ENCODE measurements around the gene RALGDS. TPM values are rescaled to one million over a fixed set of nuclear protein-coding genes. Genes with fewer than 3 reads are reported as not detected.
"Not testable (repeated sequence)": the region's sequence is repeated elsewhere in the genome, so short reads cannot be mapped to it uniquely, and the experiment has no call there.

Gene RALGDS
- 22.0 TPM for polyA plus RNA-seq (2013, experiment 1 of 2; ENCODE audit: insufficient read length)
- 25.0 TPM for polyA plus RNA-seq (2013, experiment 2 of 2; ENCODE audit: insufficient read length)

DNA sequence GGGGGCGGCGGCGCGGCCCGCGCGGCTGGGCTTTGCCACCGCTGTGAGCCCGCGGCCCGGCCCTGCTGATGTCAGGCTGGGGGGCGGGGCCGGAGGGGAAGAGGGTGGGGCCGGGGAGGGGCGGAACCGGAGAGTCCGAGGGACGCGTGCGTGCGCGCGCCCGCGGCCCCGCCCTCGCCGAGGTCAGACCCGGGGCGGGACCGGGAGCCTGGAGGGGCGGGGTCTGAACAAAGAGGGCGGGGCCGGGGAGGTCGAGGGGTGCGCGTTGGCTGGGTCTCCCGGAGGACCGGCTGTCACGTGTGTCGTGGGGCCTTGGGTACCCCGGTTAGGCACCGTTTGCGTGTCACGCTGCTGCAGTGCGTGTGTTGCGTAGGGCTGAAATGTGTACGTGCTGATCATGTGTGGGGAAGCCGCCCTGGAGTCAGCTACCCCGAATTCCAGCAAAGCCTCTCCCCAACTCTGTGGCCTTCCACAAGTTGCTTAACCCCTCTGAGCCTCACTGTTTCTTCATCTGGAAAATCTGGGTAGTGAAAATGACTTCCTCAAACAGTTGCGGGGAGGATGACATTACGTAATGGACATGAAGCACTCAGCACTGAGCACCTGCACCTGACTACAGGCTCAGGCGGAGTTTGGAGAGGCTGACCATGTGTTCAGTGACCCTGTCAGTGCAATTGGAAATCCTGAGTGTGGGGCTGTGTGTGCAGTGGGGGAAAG is at the start of gene RALGDS:
Gene RALGDS (minus strand): TSS at position 43 of the 717 bp plus-strand sequence. CDS start 86 bp downstream, outside the sequence.
- DNase-seq = peak; percentile 90

DNA sequence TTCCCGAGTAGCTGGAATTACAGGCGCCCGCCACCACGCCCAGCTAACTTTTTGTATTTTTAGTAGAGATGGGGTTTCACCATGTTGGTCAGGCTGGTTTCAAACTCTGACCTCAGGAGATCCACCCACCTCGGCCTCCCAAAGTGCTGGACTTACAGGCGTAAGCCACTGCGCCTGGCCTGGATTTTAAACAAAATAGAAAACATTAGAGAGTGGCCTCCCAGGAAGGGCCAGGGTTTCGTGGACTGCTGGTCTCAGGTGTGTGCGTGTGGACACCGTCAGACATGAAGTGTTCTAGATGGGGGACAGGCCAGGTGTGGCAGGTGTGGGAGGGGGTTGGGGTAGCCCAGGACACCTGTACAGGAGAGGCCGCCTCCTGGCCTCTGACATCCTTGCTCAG is 49.7 kb upstream of the RALGDS start:
- DNase-seq = no peak

DNA sequence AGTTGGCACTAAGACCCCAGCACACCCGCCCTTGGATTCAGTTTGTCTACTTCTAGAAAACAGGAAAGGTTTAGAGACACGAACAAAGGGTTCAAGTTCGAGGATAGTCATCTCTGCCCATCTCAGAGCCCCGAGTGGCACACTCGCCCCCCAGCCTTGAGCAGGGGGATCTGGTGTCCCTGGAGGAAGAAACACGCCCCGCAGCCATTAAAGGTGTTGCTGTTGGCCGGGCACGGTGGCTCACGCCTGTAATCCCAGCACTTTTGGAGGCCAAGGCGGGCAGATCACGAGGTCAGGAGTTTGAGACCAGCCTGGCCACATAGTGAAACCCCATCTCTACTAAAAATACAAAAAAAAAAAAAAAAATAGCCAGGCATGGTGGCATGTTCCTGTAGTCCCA is 48.6 kb upstream of the RALGDS start:
- DNase-seq = not testable (repeated sequence)

DNA sequence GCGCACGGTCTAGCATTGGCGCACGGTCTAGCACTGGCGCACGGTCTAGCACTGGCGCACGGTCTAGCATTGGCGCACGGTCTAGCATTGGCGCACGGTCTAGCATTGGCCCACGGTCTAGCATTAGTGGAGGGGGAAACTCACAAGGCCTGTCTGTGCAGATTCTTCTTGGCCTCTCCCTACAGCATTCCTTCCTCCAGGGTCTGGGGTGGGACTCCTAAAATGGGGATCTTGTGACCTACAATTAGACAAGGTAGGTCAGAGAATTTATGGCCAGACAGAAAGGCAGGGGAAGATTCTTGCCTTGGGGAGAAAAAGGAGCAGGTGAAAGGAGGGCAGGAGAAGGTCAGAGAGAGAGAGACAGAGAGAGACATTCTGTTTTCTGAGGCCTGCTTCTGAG is 48.1 kb upstream of the RALGDS start:
- no peak for DNase-seq

DNA sequence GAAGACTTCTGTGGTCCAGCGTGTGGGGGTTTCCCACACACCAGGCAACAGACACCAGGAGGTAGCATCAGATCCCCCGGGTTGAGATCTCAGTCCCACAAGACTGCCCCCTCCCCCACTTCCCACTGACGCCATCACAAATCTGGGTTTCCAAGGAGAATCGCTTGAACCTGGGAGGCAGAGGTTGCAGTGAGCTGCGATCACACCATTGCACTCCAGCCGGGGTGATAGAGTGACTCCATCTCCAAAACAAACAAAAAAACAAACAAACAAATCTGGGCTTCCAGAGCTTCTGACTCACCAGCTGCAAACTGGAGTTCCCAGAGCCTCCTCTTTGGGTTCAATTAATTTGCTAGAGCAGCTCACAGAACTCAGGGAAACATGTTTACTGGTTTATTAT is 47.4 kb upstream of the RALGDS start:
- peak; percentile 7 for DNase-seq

DNA sequence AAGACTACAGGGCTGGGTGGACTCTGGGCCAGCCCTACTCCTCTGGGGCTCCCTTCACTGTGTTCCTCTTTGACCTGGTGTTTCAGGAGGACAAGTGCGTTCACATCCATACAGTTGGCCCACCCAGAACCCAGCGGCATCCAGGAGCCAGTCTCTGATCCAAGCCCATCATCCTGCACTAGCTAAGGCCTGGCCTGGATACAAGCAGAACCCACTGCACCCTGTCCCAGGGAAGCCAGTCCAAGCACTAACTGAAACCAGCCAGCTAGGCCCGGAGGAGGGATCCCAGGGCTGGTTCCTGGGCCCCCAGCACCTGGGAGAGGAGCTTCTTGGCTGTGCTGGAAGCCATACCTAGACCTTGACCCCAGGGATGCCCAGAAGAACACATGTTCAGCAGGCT is 46.7 kb upstream of the RALGDS start:
- no peak for DNase-seq

DNA sequence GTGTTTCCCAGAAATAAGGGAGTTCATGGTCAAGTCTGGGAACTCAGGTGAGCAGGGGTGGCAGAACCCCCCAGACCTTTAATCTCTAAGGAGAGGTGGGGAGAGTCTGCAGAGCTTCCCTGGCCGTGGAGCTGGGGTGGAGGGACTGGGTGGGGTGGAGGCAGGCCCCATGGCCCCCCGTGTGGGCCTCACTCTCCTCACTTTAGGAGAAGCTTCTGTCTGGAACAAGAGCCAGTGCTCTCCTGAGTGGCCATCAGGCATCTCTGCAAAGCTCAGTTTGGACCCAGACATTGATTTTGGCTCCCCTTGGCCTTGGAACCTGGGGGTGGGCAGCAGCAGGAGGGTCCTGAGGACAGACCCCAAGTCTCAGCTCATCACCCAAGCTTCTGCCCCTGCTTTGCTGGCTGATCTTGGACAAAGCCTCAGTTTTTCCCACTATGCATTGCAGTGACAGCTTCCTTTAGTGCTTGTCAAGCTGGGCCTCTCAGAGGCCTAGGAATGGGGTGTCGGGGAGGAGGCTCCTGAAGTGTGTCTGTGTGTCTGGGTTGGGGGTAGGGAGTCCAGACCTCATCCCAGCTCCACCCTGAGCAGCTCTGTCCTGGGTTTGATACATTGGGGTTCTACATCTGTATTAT is 46.2 kb upstream of the RALGDS start:
- no peak for DNase-seq

DNA sequence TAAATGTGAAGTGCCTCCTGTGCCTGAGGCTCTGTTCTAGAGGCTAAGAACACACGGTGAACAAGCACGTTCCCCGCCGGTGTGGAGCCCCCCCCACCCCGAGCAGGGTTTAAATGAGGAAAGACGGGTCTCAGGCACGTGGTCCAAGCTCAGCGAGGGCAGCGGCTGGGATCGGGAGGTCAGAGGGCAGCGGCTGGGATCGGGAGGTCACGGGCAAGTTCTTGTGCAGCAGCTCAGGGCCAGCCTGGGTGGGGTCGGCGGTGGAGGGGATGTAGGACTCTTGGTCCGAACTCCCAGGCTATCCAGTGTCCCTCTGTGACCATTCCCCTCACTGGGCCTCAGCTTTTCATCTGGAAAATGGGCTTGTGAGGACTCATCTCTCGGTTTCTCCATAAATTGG is 45.4 kb upstream of the RALGDS start:
- no peak for DNase-seq

DNA sequence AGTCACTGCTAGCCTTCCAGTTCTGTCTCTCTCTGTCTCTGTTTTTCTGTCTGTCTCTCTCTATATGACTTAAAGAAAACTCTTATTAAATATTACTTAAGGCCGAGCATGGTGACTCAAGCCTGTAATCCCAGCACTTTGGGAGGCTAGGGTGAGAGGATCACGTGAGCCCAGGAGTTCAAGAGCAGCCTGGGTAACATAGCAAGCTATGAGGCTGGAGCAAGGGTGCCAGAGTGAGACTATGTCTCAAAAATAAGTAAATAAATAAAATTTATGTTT is 44.4 kb upstream of the RALGDS start:
- DNase-seq = no peak

DNA sequence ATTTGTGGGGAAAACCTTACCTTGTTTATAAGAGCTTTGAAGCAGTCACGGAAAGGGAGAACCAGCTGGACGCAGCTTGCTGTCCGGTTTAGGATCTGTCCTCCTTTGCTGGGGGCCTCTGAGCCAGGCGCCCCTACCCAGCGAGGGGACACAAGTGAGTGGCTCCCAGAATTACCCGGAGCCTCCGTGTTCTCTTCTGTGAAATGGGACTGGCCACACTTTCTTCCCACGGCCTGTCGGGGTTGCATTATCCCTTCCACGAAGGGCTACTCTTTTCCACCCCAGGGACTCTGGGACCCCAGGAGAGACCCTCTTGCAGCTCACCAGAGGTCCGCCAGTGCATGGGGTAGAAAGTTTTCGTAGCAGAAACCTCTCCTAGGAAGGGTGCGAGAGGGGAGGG is 43.2 kb upstream of the RALGDS start:
- DNase-seq = no peak

DNA sequence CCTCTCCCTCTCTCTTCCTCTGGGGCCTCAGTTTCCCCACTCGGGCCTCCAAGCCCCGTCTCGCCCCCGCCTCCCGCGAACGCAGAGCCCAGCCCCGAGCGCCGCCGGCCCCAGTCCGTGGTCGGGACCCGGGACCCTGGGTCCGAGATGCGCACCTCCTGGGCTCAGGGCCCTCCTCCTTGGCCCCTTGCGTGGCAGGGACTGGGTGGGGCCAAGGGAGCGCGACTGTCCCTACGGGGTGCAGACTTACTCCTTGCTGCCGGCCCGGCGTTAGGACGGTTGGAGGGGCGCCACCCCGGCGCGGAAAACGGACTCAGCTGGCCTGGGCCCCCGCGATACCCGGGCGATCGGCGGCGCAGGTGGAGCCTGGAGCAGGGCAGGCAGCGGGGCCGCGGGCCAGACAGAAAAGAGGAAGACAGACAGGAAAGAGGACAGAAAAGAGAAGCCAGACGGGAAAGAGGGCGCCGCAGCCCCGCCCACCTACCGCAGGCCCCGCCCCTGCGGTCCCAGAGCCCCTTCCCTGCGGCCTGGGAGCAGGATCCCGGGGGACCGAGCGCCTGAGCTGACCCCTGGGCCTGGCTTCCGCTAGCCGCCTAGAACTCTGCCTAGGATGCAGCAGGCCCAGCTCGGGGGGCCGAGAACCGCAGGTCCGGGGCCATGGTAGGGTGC is 42.6 kb upstream of the RALGDS start, which contains the start of gene GBGT1:
Gene GBGT1 (minus strand): TSS at position 411 of the 669 bp plus-strand sequence. CDS start 1,502 bp downstream, outside the sequence.
- DNase-seq = peak; percentile 30

DNA sequence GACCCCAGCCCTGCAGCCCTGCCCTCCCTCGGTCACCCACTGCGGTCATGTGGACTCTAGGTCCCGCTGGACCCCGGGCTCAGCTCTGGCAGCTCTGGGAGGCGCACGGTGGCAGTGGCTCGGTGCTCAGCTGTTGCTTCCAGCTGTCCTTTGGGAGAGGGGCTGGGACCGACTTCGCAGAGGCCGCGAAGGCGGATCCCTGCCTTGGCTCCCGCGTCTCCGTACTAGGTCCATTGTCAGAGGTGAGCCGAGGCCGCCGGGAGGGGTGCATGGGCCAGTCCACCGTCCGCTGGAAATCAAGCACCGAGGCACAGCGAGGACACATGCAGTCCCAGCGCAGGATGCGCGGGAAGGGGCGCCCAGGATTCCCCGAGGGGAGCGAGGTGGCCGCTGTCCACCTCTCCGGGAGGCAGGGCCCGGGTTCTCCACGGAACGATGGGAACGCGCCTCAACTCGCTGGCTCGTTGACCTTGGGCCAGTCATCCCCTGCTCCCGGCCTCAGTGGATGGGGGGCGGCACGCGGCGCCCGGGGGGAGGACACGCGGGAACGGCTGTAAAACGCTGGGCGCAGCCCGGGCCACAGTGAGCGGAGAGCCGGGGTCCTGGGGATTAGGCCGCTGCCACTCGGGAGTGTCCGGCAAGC is 41.9 kb upstream of the RALGDS start:
- no peak for DNase-seq

DNA sequence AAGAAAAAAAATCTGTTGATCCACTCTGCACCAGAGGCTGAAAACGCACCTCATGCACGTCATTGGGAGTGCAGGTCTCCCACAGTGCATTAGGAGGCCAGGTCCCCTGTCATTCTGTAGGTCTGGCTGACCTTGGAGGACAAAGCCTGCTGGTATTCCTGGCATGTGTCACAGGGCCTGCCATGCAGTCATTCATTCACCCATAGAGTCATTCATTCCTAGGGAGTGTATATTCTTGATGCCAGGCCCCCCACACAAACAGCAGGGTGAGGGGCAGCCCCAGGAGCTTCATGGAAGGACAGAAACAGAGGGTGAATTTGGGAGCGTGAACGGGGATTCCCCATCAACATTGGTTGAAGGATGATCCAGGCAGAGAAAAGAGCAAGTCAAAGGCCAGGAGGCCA is 40.5 kb upstream of the RALGDS start:
- no peak for DNase-seq

DNA sequence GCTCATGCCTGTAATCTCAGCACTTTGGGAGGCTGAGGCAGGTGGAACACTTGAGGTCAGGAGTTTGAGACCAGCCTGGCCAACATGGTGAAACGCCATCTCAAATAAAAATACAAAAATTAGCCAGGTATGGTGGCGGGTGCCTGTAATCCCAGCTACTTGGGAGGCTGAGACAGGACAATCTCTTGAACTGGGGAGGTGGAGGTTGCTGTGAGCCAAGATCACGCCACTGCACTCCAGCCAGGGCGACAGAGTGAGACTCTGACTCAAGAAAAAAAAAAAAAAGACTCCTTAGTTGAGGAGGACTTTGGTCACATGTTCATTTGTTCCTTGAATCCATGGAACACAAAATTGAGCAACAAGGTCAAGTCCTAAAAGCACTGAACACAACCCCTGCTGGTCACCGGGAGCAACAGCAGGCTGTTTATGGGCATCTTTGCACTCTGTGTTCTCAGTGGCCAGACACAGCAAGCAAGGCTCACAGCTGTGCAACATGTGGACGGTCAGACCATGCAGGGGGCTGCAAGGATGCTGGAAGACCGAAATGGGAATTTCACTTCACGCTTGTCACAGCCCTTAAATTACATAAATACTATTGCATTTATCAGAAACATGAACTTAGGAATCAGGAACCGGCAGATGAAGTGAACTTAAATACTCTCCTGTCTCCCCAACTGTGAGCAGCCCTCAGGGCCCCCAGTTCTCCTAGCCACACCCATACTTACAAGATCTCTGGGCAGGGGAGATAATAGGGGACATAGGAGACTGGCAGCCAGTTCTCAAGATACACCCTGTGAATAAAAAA is 39.9 kb upstream of the RALGDS start:
- peak; percentile 64 for DNase-seq

DNA sequence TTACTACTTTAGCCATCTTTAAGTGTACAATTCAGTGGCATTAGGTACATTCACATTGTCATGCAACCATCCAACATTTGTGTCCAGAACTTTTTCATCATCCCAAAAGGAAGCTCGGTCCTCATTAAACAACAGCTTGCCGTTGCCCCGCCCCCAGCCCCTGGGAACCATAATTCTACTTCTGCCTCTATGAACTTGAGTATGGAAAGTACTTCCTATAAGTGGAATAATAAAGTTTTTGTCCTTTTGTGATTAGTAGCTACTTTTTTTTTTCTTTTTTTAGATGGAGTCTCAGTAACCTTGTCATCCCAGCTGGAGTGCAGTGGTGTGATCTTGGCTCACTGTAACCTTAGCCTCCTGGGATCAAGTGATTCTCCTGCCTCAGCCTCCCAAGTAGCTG is 37.7 kb upstream of the RALGDS start:
- DNase-seq = no peak

DNA sequence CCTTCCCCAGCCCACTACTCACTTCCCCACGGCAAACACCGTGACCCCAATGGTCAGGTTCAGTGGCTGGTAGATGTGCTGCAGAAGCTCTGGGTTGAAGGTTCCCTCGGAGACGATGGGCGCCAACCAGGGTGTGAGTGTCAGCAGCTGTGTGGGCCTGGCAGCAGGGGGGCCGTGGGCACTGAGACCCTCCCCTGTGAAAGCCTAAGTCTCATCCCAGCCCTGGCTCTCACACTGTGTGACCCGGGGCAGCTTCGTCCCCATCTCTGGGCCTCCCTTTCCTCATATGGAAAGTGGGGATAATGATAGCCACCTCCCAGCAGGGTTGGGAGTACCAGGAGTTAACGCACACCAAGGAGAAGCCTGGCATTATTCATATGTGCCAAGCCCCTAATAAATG is 34.1 kb upstream of the RALGDS start:
- DNase-seq = no peak

DNA sequence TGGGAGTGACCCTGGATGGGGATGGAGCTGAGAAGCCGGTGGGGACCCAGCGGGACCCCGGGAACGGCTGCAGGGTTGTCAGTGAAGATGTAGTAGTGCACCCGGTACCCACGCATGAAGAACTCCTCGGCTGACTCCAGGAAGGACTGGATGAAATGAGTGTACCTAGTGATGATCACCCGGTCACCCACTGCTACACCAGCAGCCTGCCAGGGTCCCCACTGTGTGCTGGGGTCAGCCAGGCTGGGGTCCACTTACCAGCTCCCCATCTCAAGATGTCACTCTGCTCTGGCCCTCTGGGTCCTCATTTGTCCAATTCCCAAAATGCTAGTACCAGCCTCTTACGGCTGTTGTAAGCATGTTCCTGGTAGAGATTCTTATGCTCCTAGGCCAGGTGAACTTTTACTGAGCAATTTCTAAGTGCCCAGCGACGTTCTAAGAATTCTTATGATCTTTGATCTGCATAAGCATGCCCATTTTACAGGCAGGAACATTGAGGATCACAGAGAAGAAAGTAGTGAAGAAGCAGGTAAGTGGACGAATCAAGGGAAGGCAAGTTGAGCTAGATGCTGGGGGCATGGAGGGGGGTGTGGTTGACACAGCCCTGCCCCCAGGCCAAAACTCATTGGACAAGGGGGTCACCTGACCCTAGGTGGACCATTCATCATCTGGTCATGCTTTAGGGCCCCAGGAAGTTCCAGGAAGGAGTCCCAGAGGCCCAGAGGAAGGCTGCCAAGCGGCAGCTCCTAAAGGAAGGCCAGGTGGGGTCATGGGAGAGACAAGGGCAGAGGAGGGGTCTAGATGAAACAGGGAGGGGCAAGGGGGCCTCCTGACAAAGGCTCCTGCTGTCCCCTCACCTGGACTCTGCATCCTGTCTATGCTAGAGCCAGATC is 33.3 kb upstream of the RALGDS start:
- DNase-seq = no peak

DNA sequence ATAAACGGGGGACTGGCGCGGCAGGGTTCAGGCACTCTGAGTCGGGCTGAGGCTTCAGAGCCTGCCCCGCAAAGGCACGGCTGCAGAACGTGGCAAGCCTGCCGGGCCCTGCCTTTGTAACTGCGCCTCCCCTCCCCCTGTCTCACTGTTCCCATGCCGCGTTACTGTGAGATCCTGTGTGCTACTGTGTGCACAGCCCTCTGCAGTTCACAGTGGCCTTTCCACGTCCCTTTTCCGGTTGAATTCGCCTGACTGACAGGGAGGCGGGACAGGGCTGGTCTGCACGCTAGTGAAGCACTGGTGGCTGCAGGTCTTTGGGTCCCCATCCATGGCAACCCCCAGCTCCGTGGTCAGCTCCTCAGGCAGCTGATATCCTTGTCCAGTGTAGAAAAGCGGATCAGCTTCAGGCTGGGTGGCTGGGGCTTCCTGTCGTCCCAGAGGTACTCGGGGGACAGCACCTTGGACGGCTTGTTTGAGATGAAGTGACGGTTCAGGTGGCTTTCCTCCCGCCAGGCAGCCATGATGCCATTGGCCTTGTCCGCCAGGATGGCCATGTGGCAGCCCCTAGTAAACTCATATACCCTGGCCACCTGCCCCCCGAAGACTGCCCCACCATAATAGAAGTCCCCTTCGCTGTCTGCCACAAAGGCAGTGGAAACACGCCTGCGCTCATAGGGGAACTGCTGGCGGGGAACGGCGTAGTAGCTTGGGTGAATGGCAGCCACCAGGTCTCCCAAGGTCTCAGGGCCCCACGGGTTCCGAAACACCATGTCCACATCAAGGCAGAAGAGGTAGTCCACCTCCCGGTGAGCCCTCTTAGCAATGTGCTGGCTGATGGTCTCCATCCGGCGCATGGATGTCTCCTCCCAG is 32.4 kb upstream of the RALGDS start:
- DNase-seq = no peak

DNA sequence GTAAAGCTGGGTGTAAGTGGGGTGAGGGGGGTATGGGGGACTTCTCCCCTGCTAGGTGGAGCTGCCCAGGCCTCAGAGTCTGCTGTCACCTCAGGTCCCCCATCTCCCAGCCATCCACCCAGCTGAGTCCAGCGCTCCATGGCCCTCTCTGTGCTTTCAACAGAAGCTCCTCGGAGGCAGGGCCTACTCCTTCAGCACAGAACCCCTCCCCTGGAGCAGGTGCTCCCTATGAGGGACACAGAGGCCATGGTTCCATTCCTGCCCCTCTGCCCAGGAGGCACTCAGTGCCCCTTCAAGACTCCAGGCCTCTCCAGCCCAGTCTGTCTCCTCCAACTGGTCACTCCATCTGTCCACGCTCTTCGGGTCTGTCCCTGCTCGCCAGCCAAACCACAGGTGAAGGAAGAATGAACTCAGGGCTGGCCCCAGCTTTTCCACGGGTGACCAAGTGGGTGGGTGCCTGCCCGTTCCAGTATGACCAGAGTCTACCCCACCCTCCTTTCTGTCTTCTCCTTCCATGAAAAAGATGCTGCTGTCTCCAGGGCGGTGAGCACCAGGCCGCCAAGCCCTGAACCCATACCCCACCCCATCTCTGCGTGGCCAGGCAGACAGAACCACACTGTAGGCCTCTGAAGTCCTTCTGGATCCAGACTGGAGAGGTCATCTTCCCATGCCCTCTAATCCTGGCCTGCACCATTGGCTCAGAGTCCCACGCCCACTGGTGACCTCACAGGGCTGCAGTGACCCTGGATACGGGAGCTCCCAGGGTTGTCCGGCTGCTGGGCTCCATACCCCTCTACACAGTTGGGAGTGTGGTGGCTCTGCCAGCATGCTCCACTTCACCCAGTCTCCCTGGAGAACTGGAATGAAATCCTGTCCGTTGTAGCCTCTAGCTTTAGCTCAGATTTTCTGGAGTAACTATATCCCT is 30.8 kb upstream of the RALGDS start:
- DNase-seq = no peak

All from fibroblast of skin of scalp (primary cell).